Measurements from ENCODE around the gene EPS15.

DNA sequence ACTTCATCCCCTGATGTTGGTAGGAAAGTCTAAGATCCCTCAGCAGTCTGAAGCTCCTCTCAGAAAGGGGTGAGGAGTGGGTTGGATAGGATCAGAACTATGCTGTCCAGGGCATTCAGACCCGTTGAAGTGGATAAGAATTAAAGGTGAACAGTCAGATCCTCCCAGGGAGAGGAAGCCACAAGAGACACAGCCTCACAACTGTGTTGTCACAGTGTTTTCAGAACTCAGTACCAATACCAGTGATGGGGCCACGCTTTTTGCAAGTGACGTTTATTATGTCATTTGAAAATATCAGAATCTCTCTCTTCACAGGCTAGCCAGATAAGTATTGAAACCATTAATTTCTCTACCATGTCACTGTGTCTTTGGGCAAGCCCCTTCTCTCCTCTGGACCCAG, 15.4 kb upstream of the EPS15 start:
- TF ChIP-seq POLR2A (IDR thresholded peaks at IDR 0.05; ENCODE audit: insufficient read depth in 1 of 2, low read depth in 2 of 2, low read length in 2 of 2) (no peak), RXRA (CRISPR knock-in tag; IDR thresholded peaks at IDR 0.05) (no peak), RAD21 (CRISPR knock-in tag; IDR thresholded peaks at IDR 0.05) (no peak), RNF2 (conservative IDR thresholded peaks at IDR 0.05; ENCODE audit: low read depth) (no peak), SOX6 (IDR thresholded peaks at IDR 0.05) (no peak), SOX6 (CRISPR knock-in tag; IDR thresholded peaks at IDR 0.05) (no peak), MEF2D (CRISPR knock-in tag; IDR thresholded peaks at IDR 0.05) (no peak), CC2D1A (CRISPR knock-in tag; IDR thresholded peaks at IDR 0.05) (no peak), MAFF (IDR thresholded peaks at IDR 0.05; ENCODE audit: low read depth, low read length) (no peak), MZF1 (CRISPR knock-in tag; IDR thresholded peaks at IDR 0.05; ENCODE audit: borderline replicate concordance) (no peak)
- TF ChIP-seq, protein P1, sequence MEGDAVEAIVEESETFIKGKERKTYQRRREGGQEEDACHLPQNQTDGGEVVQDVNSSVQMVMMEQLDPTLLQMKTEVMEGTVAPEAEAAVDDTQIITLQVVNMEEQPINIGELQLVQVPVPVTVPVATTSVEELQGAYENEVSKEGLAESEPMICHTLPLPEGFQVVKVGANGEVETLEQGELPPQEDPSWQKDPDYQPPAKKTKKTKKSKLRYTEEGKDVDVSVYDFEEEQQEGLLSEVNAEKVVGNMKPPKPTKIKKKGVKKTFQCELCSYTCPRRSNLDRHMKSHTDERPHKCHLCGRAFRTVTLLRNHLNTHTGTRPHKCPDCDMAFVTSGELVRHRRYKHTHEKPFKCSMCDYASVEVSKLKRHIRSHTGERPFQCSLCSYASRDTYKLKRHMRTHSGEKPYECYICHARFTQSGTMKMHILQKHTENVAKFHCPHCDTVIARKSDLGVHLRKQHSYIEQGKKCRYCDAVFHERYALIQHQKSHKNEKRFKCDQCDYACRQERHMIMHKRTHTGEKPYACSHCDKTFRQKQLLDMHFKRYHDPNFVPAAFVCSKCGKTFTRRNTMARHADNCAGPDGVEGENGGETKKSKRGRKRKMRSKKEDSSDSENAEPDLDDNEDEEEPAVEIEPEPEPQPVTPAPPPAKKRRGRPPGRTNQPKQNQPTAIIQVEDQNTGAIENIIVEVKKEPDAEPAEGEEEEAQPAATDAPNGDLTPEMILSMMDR (CRISPR knock-in tag; IDR thresholded peaks at IDR 0.05): no peak
- TF ChIP-seq, protein P2, sequence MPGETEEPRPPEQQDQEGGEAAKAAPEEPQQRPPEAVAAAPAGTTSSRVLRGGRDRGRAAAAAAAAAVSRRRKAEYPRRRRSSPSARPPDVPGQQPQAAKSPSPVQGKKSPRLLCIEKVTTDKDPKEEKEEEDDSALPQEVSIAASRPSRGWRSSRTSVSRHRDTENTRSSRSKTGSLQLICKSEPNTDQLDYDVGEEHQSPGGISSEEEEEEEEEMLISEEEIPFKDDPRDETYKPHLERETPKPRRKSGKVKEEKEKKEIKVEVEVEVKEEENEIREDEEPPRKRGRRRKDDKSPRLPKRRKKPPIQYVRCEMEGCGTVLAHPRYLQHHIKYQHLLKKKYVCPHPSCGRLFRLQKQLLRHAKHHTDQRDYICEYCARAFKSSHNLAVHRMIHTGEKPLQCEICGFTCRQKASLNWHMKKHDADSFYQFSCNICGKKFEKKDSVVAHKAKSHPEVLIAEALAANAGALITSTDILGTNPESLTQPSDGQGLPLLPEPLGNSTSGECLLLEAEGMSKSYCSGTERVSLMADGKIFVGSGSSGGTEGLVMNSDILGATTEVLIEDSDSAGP (CRISPR knock-in tag; IDR thresholded peaks at IDR 0.05; ENCODE audit: borderline replicate concordance): no peak
- TF ChIP-seq, protein P3, sequence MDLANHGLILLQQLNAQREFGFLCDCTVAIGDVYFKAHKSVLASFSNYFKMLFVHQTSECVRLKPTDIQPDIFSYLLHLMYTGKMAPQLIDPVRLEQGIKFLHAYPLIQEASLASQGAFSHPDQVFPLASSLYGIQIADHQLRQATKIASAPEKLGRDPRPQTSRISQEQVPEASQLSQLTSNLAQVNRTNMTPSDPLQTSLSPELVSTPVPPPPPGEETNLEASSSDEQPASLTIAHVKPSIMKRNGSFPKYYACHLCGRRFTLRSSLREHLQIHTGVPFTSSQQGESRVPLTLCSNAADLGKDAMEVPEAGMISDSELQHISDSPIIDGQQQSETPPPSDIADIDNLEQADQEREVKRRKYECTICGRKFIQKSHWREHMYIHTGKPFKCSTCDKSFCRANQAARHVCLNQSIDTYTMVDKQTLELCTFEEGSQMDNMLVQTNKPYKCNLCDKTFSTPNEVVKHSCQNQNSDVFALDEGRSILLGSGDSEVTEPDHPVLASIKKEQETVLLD (CRISPR knock-in tag; IDR thresholded peaks at IDR 0.05; ENCODE audit: low read depth): no peak
